ENCODE data around the gene FGGY.
"Not testable (repeated sequence)": the region's sequence is repeated elsewhere in the genome, so short reads cannot be mapped to it uniquely, and the experiment has no call there.

The FGGY gene

GRCh38 chr1:59492500-59492899 lies 195.6 kb downstream of the FGGY start:
- no peak for FAIRE-seq

DNA sequence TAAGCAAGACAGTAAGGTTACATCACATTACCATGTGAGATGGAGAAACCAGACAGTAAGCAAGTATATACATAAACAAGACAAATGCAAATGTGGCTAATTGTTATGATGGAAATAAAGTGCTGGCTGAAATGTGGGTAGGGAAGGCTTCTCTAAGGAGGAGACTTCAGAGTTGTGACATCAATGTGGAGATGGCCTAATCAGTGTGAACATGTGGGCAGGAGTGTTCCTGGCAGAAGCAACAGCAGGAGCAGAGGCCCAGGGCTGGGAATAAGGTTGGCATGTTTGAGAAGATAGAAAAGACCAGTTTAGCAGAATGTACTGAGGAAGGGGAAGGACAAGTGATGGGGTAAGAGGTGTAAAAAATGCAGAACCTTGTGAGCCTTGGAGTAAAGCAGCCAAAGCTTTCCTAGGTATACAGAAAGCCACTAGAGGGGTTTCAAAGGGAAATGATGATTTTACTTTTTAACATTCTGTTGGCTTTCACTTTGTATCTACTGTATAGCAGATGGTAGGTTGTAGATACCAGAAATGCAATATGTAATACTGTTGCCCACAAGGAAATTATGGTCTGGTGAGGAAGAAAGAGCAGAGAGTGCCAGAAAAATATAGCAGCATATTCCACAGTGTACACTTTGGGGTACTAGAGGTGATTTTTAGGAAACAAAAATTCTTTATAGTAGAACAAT lies 197.4 kb downstream of the FGGY start:
- FAIRE-seq, result no peak

- FAIRE-seq, result not testable (repeated sequence)
Observed at GRCh38 chr1:59496156-59496555, 199.3 kb downstream of the FGGY start.

GRCh38 chr1:59497616-59498015 lies 200.7 kb downstream of the FGGY start:
- no peak for FAIRE-seq

DNA sequence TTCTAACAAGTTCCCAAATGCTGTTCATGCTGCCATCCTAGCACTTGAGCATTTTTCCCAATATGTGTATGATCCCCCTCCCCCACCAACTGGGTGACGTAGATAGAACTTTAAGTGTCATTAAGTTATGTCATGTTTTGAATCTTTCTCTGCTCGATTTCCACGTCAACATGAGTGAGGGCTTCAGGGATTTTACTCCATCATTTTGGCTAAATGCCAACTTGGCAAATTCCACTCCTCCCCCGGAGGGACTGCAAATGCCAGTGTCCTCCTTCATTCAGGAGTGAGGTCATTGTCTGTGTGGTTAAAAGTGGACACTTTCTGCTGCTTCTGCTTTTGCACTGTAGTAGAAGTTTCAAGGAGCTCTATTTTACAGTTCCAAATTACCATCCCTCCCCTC lies 201.7 kb downstream of the FGGY start:
- no peak for FAIRE-seq

DNA sequence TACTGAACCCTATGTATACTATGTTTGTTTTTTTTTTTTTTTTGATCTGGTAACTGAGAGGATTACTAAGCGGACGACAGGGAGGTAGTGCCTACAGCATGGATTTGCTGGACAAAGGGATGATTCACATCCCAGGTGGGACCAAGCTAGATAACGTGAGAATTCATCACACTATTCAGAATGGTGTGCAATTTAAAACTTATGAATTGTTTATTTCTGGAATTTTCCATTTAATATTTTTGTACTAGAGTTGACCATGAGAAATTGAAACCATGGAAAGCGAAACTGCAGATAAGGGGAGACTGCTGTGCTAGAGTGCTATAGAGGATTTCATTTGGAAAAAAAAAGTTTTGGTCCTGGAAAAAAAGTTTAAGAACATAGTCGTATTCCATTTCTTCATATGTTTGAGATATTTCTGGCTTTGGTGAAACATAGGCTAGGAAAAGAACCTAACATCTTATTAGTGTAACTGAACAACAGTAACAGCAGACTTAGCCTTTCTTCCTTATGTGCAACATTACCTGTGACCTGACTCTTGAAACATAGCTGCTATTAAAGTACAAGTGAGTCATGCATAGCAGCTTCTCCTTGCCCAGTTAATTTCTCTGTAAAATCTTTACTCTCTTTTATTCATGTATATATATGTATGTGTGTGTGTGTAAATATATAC lies 202.5 kb downstream of the FGGY start:
- FAIRE-seq, result no peak

- peak; percentile 97 for FAIRE-seq
Observed at GRCh38 chr1:59499943-59500569, 203.2 kb downstream of the FGGY start.

DNA sequence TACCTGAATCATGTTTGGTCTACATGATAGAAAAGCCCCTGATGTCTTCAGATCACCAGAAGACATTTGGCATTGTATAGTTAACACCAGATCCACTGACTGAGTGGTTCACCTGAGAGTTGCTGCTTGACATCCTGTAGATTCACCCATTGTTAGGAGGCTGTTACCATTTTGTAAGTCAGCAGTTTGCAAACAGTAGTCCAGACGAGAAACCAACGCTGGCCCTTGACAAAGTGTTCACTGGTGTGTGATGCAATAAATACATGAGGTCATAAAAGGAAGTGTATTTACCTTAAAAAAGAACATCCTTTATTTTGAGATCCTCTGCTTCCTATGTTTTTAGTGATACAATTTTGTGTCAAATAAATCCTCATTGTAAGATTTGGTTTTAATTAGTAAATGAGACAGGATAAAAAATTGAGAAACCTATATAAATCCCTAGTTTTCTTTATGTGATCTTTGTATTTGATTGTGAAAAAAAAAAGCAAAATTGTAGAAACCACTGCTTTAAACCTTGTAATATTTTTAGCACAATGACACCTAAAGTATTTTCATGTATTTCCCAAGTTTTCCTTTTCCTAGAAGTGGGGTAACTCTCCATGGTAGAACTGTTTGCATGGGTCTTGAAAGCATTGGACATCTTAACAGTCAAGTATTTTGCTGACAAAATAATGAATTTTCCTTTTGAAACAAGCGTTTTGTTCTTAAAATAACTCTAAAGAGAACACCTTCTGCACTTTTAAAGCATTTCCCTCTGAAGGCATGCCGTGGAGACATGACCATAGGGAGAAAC lies 204.3 kb downstream of the FGGY start:
- no peak for FAIRE-seq

DNA sequence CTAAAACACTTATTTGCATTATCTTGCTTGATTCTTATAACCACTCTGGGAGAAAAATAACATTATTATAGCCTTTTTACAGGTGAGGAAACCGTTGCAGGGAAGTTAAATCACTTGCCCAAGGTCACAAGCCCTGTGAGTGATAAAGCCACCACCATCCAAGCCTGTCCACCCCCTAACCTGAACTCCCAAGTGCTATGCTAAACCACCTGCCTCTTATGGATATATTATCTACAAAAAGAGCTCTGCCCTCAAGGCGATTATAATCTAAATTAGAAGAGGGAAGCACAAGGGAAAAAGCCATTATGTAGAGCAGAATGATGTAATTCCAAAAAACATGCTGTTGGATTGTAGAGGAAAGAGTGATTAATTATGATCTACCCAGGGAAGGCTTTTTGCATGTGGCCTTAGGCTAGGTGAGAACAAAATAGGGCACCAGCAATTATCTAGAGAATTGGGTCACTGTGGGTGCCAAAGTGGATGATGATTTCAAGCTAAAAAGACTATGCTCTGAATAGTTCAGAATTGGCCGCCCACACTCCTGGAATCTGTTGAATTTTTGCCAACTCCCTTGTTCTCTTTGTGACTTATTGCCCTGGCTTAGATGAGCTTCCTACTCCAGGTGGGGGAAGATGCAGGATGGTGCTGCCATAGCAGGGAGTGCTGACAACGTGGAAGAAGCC lies 205.3 kb downstream of the FGGY start:
- no peak for FAIRE-seq

GRCh38 chr1:59504276-59504675 lies 207.4 kb downstream of the FGGY start:
- no peak for FAIRE-seq

DNA sequence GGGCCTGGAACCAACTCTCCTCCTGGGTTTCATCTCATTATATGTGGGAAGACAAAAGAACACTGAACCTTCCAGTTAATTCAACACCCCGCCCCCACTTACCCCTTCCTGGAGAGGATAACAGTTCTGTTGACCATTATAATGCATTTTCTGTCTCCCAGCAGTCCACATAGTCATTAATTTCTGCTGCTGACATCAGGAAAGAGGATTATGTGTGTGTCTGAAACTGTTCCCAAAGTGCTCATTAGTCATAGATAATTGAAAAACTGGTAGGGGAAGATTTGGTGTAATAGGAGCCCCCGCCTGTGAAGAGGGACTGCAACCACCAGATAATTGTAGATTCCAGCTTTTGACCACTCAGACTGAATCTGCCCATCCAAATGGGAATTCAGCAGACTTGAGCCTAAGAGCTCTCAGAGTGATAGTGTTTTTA lies 208.7 kb downstream of the FGGY start:
- FAIRE-seq, result peak; percentile 68

DNA sequence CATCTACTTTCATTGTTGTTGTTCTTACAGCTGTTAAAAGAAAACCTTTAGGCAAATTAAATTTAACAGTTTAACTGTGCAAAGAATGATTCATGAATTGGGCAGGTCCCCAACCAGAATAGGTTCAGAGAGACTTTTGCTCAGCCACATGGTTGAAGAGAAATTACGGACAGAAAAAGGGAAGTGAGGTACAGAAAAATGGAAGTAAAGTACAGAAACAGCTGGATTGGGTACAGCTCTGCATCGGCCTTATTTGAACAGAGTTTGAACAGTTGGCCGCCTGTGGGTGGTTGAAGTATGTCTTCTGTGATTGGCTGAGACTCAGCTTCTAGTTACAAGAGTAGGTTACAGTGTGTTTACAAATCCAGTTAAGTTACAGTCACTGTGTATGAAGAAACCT lies 210.1 kb downstream of the FGGY start:
- FAIRE-seq, result no peak

DNA sequence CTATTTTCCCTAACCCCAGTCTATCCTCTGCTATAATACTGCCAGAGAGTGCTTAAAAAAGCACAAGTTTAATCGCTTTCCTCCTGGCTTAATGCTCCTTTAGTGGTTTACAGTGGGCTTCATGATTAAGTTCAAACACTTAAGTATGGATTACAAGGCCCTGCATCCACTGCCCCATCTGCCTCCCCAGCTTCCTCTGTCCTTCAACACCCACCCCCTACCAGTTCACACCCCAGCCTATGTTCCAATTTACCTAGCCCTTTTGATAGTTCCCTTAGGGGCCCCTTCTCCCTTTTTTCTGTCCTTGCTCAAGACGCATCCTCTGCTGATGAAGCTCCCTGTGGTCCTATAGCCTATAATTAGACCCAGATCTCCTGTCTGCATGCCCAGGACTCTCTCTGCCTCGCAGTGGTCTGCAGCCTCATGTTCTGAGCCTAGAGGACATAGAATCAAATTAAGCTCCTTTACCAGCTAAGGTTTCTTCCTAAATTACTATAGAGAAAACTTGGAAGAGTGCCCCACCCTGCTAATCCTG lies 212.5 kb downstream of the FGGY start:
- FAIRE-seq, result no peak

DNA sequence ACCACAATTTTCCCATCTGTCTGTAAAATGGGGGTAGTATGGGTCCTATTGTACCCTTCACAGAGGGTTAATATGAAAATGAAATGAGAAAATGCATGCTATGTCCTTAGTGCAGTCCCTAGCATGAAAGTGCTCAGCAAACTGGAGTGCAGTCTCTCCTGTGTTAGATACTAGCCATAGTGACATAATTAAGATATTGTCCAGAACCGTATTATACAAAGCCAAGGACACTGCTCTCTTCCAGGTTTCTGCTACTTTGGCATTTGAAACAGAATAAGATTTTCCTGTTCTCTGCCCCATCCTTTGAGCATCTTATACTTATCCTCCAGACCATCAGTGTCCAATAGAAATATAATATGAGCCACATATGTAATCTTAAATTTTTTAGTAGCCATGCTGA lies 213.4 kb downstream of the FGGY start:
- FAIRE-seq, result no peak

DNA sequence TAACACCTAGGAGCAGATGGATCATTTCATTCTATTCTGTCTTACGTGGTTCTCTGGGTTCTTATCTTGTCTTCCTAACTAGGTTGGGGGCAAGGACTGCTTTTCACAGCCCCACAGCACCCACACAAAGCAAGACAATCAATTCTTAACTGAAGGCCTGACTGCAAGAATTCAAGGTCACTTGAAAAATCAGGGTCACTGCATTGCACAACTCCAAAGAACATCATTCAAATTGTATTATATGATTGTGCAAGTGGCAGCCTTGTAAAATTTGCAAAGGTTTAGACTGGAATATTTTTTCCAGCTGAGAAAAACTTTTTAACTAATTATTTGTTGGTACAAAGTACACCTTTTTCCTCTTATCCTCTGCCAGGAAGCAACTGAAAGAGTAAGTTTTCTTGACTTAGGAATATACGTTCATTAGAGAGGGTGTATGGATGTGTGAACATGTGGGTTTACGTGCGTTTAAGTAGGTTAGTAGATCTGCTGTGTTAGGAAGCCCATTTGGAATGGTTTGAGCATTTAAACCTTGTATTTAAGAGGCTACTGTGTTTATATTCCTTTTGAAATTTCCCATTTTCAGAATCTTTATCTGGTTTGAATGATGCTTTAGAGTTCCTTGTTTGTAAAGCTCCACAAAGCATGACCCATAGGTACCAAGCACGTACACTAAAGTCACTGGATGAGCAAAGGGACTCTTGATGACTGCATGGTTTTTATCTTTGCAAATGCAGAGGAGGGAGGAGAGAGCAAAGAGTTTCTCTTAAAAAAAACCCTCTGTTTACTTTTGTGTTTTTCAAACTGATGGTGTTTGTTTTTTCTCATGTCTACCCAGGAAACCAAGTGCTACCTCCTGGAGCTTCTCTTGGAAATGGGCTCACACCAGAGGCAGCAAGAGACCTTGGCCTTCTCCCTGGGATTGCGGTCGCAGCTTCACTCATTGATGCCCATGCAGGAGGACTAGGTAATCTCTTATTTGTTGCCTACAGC lies 214.9 kb downstream of the FGGY start:
- FAIRE-seq, result no peak

DNA sequence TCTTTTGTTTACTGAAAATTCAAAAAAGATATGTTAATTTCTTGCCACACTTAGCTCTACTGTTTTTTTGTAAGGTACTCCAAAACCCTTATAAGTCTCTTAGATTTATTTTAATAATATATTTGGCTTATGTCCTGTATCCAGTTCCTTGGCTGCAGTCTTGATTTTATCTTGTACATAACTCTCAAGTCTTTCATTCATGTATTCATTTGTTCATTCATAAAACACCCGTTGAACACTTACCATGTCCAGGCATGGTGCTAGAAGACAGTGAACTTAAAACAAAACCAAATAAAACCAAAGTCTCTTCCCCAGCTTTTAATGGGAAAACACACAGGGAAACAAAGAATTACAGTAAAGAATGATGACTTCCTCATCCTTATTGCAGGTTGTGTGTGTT lies 215.8 kb downstream of the FGGY start:
- no peak for FAIRE-seq

- no peak for FAIRE-seq
Observed at GRCh38 chr1:59514061-59514909, 217.4 kb downstream of the FGGY start.

GRCh38 chr1:59516881-59517280 lies 220.0 kb downstream of the FGGY start:
- FAIRE-seq, result no peak

- FAIRE-seq, result no peak
Observed at GRCh38 chr1:59520194-59520593, 223.3 kb downstream of the FGGY start.

GRCh38 chr1:59520827-59521418 lies 224.0 kb downstream of the FGGY start:
- FAIRE-seq, result no peak
